ENCODE data around the gene CAMTA1. TPM values are rescaled to one million over a fixed set of nuclear protein-coding genes. Genes with fewer than 3 reads are reported as not detected.

CAMTA1 gene
- total RNA-seq, 1 donor: 56.1 TPM

- H3K4me3 ChIP-seq (ENCODE audit: low read depth, low read length): no peak overlapping the region
- DNase-seq (ENCODE audit: low read depth): peak; percentile 6
- no peak for TF ChIP-seq CTCF (IDR thresholded peaks at IDR 0.05; ENCODE audit: insufficient read depth, low read depth, low read length)
These were observed 467.8 kb downstream of the CAMTA1 start for GRCh38 chr1:7253118-7253480.

GRCh38 chr1:7253988-7254587, 468.8 kb downstream of the CAMTA1 start:
- TF ChIP-seq CTCF (IDR thresholded peaks at IDR 0.05; ENCODE audit: insufficient read depth, low read depth, low read length): no peak
- no peak for DNase-seq (ENCODE audit: low read depth)
- H3K4me3 ChIP-seq (ENCODE audit: low read depth, low read length): no peak overlapping the region

- no peak for TF ChIP-seq CTCF (IDR thresholded peaks at IDR 0.05; ENCODE audit: insufficient read depth, low read depth, low read length)
- H3K4me3 ChIP-seq (ENCODE audit: low read depth, low read length): no peak overlapping the region
- DNase-seq (ENCODE audit: low read depth): peak; percentile 12
These were observed 470.2 kb downstream of the CAMTA1 start for GRCh38 chr1:7255303-7256058.

GRCh38 chr1:7256526-7256925, 471.3 kb downstream of the CAMTA1 start:
- no peak for TF ChIP-seq CTCF (IDR thresholded peaks at IDR 0.05; ENCODE audit: insufficient read depth, low read depth, low read length)
- DNase-seq (ENCODE audit: low read depth): no peak
- H3K4me3 ChIP-seq (ENCODE audit: low read depth, low read length): no peak overlapping the region

- no peak for TF ChIP-seq CTCF (IDR thresholded peaks at IDR 0.05; ENCODE audit: insufficient read depth, low read depth, low read length)
- no peak for DNase-seq (ENCODE audit: low read depth)
- no peak overlapping the region for H3K4me3 ChIP-seq (ENCODE audit: low read depth, low read length)
These were observed 472.0 kb downstream of the CAMTA1 start for GRCh38 chr1:7257225-7257624.

- H3K4me3 ChIP-seq (ENCODE audit: low read depth, low read length): no peak overlapping the region
- no peak for DNase-seq (ENCODE audit: low read depth)
- no peak for TF ChIP-seq CTCF (IDR thresholded peaks at IDR 0.05; ENCODE audit: insufficient read depth, low read depth, low read length)
These were observed 473.4 kb downstream of the CAMTA1 start for GRCh38 chr1:7258589-7259135.

All from fibroblast of villous mesenchyme (primary cell).